ENCODE results near the gene PGAM5.
"Not testable (repeated sequence)": the region's sequence is repeated elsewhere in the genome, so short reads cannot be mapped to it uniquely, and the experiment has no call there.

The PGAM5 gene

GRCh38 chr12:132754160-132754932 is 43.7 kb downstream of the PGAM5 start:
- H3K27ac ChIP-seq (ENCODE audit: low read length) = no peak overlapping the region
- no peak for TF ChIP-seq EZH2phosphoT487 (IDR thresholded peaks at IDR 0.05; ENCODE audit: low read length)
- no peak for TF ChIP-seq CTCF (IDR thresholded peaks at IDR 0.05; ENCODE audit: low read length)
- TF ChIP-seq EZH2 (optimal IDR thresholded peaks at IDR 0.05; ENCODE audit: low read depth, low read length) = no peak
- peaks cover 16% of the 10 kb centered on the region for H3K79me2 ChIP-seq (ENCODE audit: low read length)
- no peak for DNase-seq
- H3K27me3 ChIP-seq (replicated peaks; ENCODE audit: insufficient read depth, low read length) = no peaks in the 10 kb centered on the region
- no peak overlapping the region for H3K4me2 ChIP-seq (ENCODE audit: low read depth, low read length)
- H3K9ac ChIP-seq (ENCODE audit: low read length) = no peak overlapping the region
- H3K36me3 ChIP-seq (replicated peaks; ENCODE audit: insufficient read depth, low read length) = no peaks in the 10 kb centered on the region; the same call in 1 of the 2 replicates
- H3K9me3 ChIP-seq (replicated peaks; ENCODE audit: insufficient read depth, low read length) = no peaks in the 10 kb centered on the region
- H3K4me1 ChIP-seq (ENCODE audit: low read length) = no peaks in the 10 kb centered on the region
- H3F3A ChIP-seq (ENCODE audit: insufficient read depth, low read length) = no peaks in the 10 kb centered on the region
- no peak overlapping the region for H2AFZ ChIP-seq (ENCODE audit: low read length)
- H3K4me3 ChIP-seq (ENCODE audit: low read length) = no peak overlapping the region
- no peaks in the 10 kb centered on the region for H4K20me1 ChIP-seq (ENCODE audit: insufficient read depth, low read length)
- no peaks in the 10 kb centered on the region for H3K9me2 ChIP-seq (replicated peaks; ENCODE audit: insufficient read depth, low read length)

DNA sequence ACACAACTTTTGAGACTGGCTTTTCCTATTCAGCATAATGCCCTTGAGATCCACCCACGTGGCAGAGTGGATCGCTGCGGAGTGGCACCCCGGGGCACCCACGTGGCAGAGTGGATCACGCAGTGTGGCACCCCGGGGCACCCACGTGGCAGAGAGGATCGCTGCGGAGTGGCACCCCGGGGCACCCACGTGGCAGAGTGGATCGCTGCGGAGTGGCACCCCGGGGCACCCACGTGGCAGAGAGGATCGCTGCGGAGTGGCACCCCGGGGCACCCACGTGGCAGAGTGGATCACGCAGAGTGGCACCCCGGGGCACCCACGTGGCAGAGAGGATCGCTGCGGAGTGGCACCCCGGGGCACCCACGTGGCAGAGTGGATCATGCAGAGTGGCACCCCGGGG is 48.2 kb downstream of the PGAM5 start:
- H3K9me2 ChIP-seq (replicated peaks; ENCODE audit: insufficient read depth, low read length); H3K27ac ChIP-seq (ENCODE audit: low read length); H3K9ac ChIP-seq (ENCODE audit: low read length); H3K4me1 ChIP-seq (ENCODE audit: low read length); H3F3A ChIP-seq (ENCODE audit: insufficient read depth, low read length); H3K27me3 ChIP-seq (replicated peaks; ENCODE audit: insufficient read depth, low read length); H3K36me3 ChIP-seq (replicated peaks; ENCODE audit: insufficient read depth, low read length); DNase-seq; H3K9me3 ChIP-seq (replicated peaks; ENCODE audit: insufficient read depth, low read length); H3K4me2 ChIP-seq (ENCODE audit: low read depth, low read length); H4K20me1 ChIP-seq (ENCODE audit: insufficient read depth, low read length); H3K4me3 ChIP-seq (ENCODE audit: low read length); H2AFZ ChIP-seq (ENCODE audit: low read length): not testable (repeated sequence)
- peaks cover 36% of the 10 kb centered on the region for H3K79me2 ChIP-seq (ENCODE audit: low read length)

- Histone ChIP-seq H3K4me2 (ENCODE audit: low read depth, low read length) (no peak overlapping the region), H3K36me3 (replicated peaks; ENCODE audit: insufficient read depth, low read length) (no peaks in the 10 kb centered on the region; the same call in 1 of the 2 replicates), H3K9me2 (replicated peaks; ENCODE audit: insufficient read depth, low read length) (no peaks in the 10 kb centered on the region), H3K27me3 (replicated peaks; ENCODE audit: insufficient read depth, low read length) (no peaks in the 10 kb centered on the region), H2AFZ (ENCODE audit: low read length) (no peak overlapping the region), H3K4me3 (ENCODE audit: low read length) (no peak overlapping the region), H3K9ac (ENCODE audit: low read length) (no peak overlapping the region), H3K9me3 (replicated peaks; ENCODE audit: insufficient read depth, low read length) (no peaks in the 10 kb centered on the region), H3K27ac (ENCODE audit: low read length) (no peak overlapping the region), H3K4me1 (ENCODE audit: low read length) (no peaks in the 10 kb centered on the region), H4K20me1 (ENCODE audit: insufficient read depth, low read length) (no peaks in the 10 kb centered on the region), H3F3A (ENCODE audit: insufficient read depth, low read length) (no peaks in the 10 kb centered on the region; the same call in 1 of the 2 replicates), H3K79me2 (ENCODE audit: low read length) (peaks cover 35% of the 10 kb centered on the region)
- no peak for TF ChIP-seq EZH2 (optimal IDR thresholded peaks at IDR 0.05; ENCODE audit: low read depth, low read length)
- no peak for DNase-seq
These were observed 48.7 kb downstream of the PGAM5 start for GRCh38 chr12:132759359-132759758.

DNA sequence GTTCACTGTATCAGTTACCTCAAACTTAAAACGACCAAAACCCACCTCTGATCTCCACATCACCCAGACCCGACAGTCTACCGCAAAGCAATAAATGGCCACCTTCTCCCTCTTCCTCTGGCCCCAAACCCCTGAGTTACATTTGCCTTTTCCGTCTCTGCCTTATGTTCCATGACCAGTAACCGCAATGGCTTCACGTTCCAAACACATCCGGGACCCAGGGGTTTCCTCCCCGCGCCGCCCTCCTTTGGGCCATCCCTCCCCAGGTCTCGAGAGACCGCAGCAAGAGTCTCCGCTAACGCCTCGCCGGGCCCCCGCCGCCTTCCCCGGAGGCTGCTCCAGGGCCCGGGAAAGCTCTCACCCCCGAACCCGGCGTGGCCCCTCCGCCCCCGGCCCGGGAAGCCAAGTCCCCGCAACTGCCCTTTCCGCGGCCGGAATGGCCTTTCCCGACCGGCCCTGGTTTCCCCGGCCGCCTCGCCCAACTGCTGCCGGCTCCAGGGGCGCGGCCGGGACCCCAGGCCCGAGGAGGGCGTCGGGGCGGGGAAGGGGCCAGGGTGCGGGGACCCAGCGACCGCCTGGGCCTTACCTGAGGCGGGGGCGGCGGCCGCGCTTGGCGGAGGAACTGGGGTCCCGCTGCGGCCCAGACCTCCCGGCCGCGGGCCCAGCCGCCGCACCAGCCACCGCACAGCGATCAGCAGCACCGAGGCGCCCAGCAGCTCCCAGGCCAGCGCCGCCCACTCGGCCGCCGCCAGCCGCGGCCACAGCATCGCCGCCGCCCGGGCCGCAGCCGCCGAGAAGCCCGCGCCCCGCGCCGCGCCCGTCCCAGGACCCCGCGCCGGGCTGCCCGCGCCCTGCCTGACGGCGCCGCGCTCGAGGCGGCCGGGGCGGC is 50.6 kb downstream of the PGAM5 start, which contains the start of gene ANKLE2:
TSS of gene ANKLE2 (minus strand) at position 801 of the 889 bp plus-strand sequence. CDS start at position 767, 34 bp downstream.
- no peaks in the 10 kb centered on the region for H3K9me3 ChIP-seq (replicated peaks; ENCODE audit: insufficient read depth, low read length)
- H3K79me2 ChIP-seq (ENCODE audit: low read length) = peaks cover 31% of the 10 kb centered on the region
- H3K4me1 ChIP-seq (ENCODE audit: low read length) = no peaks in the 10 kb centered on the region
- H3F3A ChIP-seq (ENCODE audit: insufficient read depth, low read length) = no peaks in the 10 kb centered on the region; the same call in 1 of the 2 replicates
- H3K9ac ChIP-seq (ENCODE audit: low read length) = peak within 1 kb of the TSS; percentile 75
- H3K27me3 ChIP-seq (replicated peaks; ENCODE audit: insufficient read depth, low read length) = no peaks in the 10 kb centered on the region
- no peaks in the 10 kb centered on the region for H3K36me3 ChIP-seq (replicated peaks; ENCODE audit: insufficient read depth, low read length)
- DNase-seq = peak; percentile 35
- no peak for TF ChIP-seq EZH2 (optimal IDR thresholded peaks at IDR 0.05; ENCODE audit: low read depth, low read length)
- no peak for TF ChIP-seq CTCF (IDR thresholded peaks at IDR 0.05; ENCODE audit: low read length)
- TF ChIP-seq EZH2phosphoT487 (IDR thresholded peaks at IDR 0.05; ENCODE audit: low read length) = no peak
- H3K4me2 ChIP-seq (ENCODE audit: low read depth, low read length) = peak within 1 kb of the TSS; percentile 66
- H3K9me2 ChIP-seq (replicated peaks; ENCODE audit: insufficient read depth, low read length) = no peaks in the 10 kb centered on the region
- no peaks in the 10 kb centered on the region for H4K20me1 ChIP-seq (ENCODE audit: insufficient read depth, low read length)
- H3K27ac ChIP-seq (ENCODE audit: low read length) = peak within 1 kb of the TSS; percentile 84
- peak within 1 kb of the TSS; percentile 70 for H2AFZ ChIP-seq (ENCODE audit: low read length)
- H3K4me3 ChIP-seq (ENCODE audit: low read length) = peak within 1 kb of the TSS; percentile 72

Measured in MM.1S (cell line).